GM12875 (cell line): ENCODE measurements around the gene NPDC1.
"Not testable (repeated sequence)": the region's sequence is repeated elsewhere in the genome, so short reads cannot be mapped to it uniquely, and the experiment has no call there.

Source experiments
- H3K4me3 ChIP-seq: one replicate; pipeline ENCODE4 v1.5.1; 2011; ENCODE audit warnings: low read depth, low read length, control low read depth
- CTCF ChIP-seq: IDR thresholded peaks from 2 replicates; pipeline ENCODE4 v1.5.1; 2011; ENCODE audit warnings: low read depth, mild to moderate bottlenecking, control low read depth, inconsistent platforms, low read length, moderate library complexity, borderline replicate concordance; ENCODE audit not compliant: insufficient read depth

Gene NPDC1

GRCh38 chr9:137006116-137007003 lies 39.6 kb downstream of the NPDC1 start:
- no peak for TF ChIP-seq CTCF
- H3K4me3 ChIP-seq = no peak overlapping the region

- 0 out of 2 replicates have a peak, but pooled peaks have one; percentile 24 for TF ChIP-seq CTCF
- not testable (repeated sequence) for H3K4me3 ChIP-seq
Measured at GRCh38 chr9:137004285-137004684, 41.7 kb downstream of the NPDC1 start.

- no peak overlapping the region for H3K4me3 ChIP-seq
- no peak for TF ChIP-seq CTCF
Measured at GRCh38 chr9:137002646-137003041, 43.3 kb downstream of the NPDC1 start.

DNA sequence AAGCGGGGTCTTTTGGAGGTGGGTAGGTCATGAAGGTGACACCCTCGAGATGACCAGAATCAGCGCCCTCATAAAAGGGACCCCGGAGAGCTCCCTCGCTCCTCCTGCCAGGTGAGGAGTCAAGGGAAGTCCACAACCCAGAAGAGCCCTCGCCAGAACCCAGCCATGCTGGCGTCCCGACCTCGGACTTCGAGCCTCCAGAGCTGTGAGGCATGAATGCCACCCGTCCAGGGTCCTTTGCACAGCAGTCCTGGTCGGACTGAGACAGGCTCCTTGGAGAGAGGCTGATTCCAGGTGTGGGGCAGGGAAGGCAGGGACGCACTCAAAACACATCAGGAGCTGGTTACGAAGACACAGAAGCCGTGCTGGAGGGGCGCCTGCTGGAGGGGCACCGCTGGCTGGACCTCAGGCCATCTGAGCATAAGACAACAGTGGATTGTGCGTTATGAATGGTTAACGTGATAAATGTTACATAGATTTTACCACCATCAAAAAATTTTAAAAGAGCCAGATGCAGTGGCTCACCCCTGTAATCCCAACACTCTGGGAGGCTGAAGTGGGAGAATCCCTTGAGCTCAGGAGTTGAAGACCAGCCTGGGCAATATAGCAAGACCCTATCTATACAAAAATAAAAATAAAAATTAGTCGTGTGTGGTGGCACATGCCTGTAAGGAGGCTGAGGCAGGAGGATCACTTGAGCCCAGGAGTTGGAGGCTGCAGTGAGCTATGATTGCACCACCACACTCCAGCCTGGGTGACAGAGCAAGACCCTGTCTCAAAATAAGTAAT lies 43.9 kb downstream of the NPDC1 start:
- no peak for TF ChIP-seq CTCF
- no peak overlapping the region for H3K4me3 ChIP-seq

DNA sequence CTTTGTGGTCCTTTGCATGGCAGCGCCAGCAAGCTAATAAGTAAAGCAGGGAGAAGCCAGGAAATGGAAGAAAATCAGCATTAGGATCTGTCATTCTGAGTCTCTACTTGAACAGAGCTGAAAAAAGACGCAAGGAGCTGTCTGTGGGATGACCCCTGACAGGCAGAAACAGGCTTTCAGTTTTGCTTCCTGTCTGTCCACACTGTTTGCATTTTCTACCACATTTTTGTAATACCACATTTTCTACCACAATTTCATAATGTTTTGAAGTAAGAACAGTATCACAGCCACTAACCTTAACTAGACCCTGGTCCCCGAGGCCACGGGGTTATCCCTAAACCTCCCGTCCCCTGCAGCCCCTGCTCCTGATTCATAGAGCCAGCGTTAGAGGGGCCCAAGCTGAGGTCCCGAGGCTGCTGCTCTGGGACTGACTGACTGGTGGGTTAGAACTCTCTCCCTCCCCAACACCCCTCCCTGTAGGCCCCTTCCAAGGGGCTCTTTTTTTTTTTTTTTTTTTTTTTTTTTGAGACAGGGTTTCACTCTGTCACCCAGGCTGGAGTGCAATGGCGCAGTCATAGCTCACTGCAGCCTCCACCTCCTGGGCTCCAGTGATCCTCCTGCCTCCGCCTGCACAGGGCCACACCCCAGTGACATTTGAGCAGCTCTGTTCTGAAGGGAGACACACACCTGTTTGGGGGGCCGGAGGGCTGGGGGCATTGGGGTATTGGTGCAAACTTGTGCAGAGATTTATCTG lies 45.6 kb downstream of the NPDC1 start:
- no peak for TF ChIP-seq CTCF
- peak overlapping the region; percentile 19 for H3K4me3 ChIP-seq

- no peak for TF ChIP-seq CTCF
- H3K4me3 ChIP-seq = no peak overlapping the region
Measured at GRCh38 chr9:136997830-136998234, 48.1 kb downstream of the NPDC1 start.
